Upper lobe of left lung (tissue), 4 donors: ENCODE results near the gene ADAMTS2.

ENCODE experiments used
- POLR2A ChIP-seq, 4 donors: fragments of 450-650 bp; IDR thresholded peaks; one replicate each; pipeline ENCODE4 v1.5.1; 2016 to 2017; ENCODE audit warnings: antibody characterized with exemption in 4 of 4, mild to moderate bottlenecking in 2 of 4
- POLR2AphosphoS5 ChIP-seq, 2 donors: sonication (generic); formaldehyde crosslinking; IDR thresholded peaks; one replicate each; pipeline ENCODE4 v1.5.1; 2017; ENCODE audit warnings: antibody characterized with exemption in 2 of 2
- TF ChIP-seq, protein P1 (sequence below), 6 experiments: fragments of 450-650 bp in 4 of 6; fragments of 200-600 bp in 2 of 6; sonication (generic) in 2 of 6; IDR thresholded peaks; one replicate each; pipeline ENCODE4 v1.5.1; 2016 to 2019; ENCODE audit warnings: antibody characterized with exemption in 6 of 6

DNA sequence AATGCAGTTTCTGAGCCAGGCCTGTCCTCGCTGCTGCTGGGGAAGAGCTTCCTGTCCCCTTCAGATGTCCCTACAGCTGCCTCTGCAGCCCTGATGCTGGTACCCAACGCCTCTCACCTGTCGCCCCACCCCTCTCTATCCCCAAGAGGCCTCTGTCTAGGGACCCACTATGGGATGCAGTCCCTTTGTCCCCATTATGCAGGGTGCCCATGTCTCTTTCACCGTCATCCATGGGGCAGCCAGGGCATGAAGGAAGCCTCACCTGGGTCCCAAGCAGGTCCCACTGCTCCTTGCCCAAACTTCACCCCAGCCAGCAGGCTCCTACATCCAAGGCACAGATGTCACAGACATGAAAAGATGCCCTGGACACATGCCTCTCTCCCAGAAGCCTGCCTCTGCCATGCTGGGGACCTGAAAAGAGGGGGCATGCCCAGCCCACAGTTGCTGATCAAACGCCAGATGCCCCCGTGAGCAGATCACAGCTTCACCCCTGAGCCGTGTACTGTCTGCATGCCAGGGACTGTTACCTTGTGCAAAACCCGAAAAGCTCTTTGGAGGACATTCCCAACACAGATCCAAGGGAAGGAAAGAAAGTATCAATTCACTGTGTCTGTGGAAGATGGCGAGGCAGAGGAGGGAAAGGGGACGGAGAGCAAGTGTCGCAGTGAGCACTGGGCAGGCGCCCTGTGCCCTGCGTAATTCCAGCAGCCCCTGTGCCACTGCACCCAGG lies 81.0 kb downstream of the ADAMTS2 start:
- TF ChIP-seq, protein P1, sequence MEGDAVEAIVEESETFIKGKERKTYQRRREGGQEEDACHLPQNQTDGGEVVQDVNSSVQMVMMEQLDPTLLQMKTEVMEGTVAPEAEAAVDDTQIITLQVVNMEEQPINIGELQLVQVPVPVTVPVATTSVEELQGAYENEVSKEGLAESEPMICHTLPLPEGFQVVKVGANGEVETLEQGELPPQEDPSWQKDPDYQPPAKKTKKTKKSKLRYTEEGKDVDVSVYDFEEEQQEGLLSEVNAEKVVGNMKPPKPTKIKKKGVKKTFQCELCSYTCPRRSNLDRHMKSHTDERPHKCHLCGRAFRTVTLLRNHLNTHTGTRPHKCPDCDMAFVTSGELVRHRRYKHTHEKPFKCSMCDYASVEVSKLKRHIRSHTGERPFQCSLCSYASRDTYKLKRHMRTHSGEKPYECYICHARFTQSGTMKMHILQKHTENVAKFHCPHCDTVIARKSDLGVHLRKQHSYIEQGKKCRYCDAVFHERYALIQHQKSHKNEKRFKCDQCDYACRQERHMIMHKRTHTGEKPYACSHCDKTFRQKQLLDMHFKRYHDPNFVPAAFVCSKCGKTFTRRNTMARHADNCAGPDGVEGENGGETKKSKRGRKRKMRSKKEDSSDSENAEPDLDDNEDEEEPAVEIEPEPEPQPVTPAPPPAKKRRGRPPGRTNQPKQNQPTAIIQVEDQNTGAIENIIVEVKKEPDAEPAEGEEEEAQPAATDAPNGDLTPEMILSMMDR (IDR thresholded peaks at IDR 0.05), result no peak
- TF ChIP-seq POLR2AphosphoS5 (IDR thresholded peaks at IDR 0.05) (no peak), POLR2A (IDR thresholded peaks at IDR 0.05) (no peak)
